ENCODE data around the gene FAM83C. TPM values are rescaled to one million over a fixed set of nuclear protein-coding genes. Genes with fewer than 3 reads are reported as not detected.
A peak's percentile ranks its signal among the peaks of the same experiment; 100 is the strongest.

Gene FAM83C
- total and polyA plus RNA-seq, 2 experiments from 2014 or later: not detected

- no peaks in the 10 kb centered on the region for H4K20me1 ChIP-seq (ENCODE audit: insufficient read depth, poor library complexity, severe bottlenecking)
- H3K27me3 ChIP-seq: no peaks in the 10 kb centered on the region
- H3K79me2 ChIP-seq: no peaks in the 10 kb centered on the region
- no peak overlapping the region for H3K4me3 ChIP-seq
- H3K4me1 ChIP-seq (ENCODE audit: insufficient read depth): peaks cover 17% of the 10 kb centered on the region
- H3K36me3 ChIP-seq (replicated peaks; ENCODE audit: insufficient read depth, low read depth): no peaks in the 10 kb centered on the region
- no peaks in the 10 kb centered on the region for H3K9me3 ChIP-seq (ENCODE audit: low read depth)
- H3K9me2 ChIP-seq (replicated peaks; ENCODE audit: insufficient read depth): no peaks in the 10 kb centered on the region
- TF ChIP-seq CTCF (IDR thresholded peaks at IDR 0.05; ENCODE audit: poor library complexity) (no peak), EZH2phosphoT487 (IDR thresholded peaks at IDR 0.05; ENCODE audit: low read depth, severe bottlenecking, unreplicated experiment) (no peak), EZH2 (IDR thresholded peaks at IDR 0.05; ENCODE audit: borderline replicate concordance) (no peak)
- H2AFZ ChIP-seq: no peak overlapping the region
- no peak for DNase-seq (ENCODE audit: low spot score)
- 87% methylated on average over 2 of the region's 2 CpGs for WGBS (ENCODE audit: low lambda C conversion rate, missing lambda C conversion rate)
- no peak overlapping the region for H3K4me2 ChIP-seq
- H3K27ac ChIP-seq: peak overlapping the region; percentile 52
Observed at GRCh38 chr20:35311409-35311808, 19.2 kb upstream of the FAM83C start.

- 83% methylated on average over 13 of the region's 13 CpGs for WGBS (ENCODE audit: low lambda C conversion rate, missing lambda C conversion rate)
- Histone ChIP-seq H3K27ac (peak overlapping the region; percentile 93), H3K4me2 (no peak overlapping the region), H3K9me3 (ENCODE audit: low read depth) (no peaks in the 10 kb centered on the region), H3K27me3 (no peaks in the 10 kb centered on the region), H3K4me3 (no peak overlapping the region), H3K4me1 (ENCODE audit: insufficient read depth) (peaks cover 46% of the 10 kb centered on the region), H3K9me2 (replicated peaks; ENCODE audit: insufficient read depth) (no peaks in the 10 kb centered on the region), H2AFZ (no peak overlapping the region), H3K36me3 (replicated peaks; ENCODE audit: insufficient read depth, low read depth) (no peaks in the 10 kb centered on the region), H3K79me2 (no peaks in the 10 kb centered on the region), H4K20me1 (ENCODE audit: insufficient read depth, poor library complexity, severe bottlenecking) (no peaks in the 10 kb centered on the region)
- TF ChIP-seq CTCF (IDR thresholded peaks at IDR 0.05; ENCODE audit: poor library complexity): no peak
- no peak for TF ChIP-seq EZH2phosphoT487 (IDR thresholded peaks at IDR 0.05; ENCODE audit: low read depth, severe bottlenecking, unreplicated experiment)
- TF ChIP-seq EZH2 (IDR thresholded peaks at IDR 0.05; ENCODE audit: borderline replicate concordance): no peak
- DNase-seq (ENCODE audit: low spot score): no peak
Observed at GRCh38 chr20:35307666-35308653, 15.7 kb upstream of the FAM83C start.

DNA sequence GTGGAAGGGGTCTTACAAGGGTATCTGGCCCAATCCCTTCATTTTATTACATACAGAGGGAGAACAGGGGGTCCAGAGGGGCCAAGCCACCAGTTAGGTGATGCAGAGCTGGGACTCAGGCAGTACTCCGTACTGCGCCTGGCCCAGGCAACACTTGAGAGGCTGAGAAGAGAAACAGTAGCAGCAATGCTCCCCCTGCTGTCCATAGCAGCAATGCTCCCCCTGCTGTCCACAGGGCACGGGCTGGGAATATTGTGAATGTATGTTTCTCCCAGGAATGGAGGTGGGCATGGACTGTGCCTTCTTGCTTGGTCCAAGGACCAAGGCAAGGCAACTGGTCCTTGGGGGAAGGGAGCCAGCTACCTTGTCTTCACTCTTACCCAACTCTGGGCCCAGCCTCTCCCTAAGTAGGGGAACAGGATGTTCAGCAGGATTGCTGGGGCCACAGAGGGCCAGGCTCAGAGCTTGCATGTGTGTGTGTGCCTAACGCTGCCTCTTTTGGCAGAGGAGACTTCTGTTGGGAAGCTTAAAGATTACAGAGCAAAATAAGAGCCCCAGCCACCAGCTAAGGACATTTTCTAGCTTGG lies 14.8 kb upstream of the FAM83C start:
- no peaks in the 10 kb centered on the region for H4K20me1 ChIP-seq (ENCODE audit: insufficient read depth, poor library complexity, severe bottlenecking)
- H3K36me3 ChIP-seq (replicated peaks; ENCODE audit: insufficient read depth, low read depth): no peaks in the 10 kb centered on the region
- peak; percentile 85 for DNase-seq (ENCODE audit: low spot score)
- H3K79me2 ChIP-seq: no peaks in the 10 kb centered on the region
- peak; percentile 69 for TF ChIP-seq CTCF (IDR thresholded peaks at IDR 0.05; ENCODE audit: poor library complexity)
- no peak for TF ChIP-seq EZH2phosphoT487 (IDR thresholded peaks at IDR 0.05; ENCODE audit: low read depth, severe bottlenecking, unreplicated experiment)
- H3K9me3 ChIP-seq (ENCODE audit: low read depth): no peaks in the 10 kb centered on the region
- H3K27ac ChIP-seq: peak overlapping the region; percentile 93
- peak overlapping the region; percentile 35 for H3K4me2 ChIP-seq
- peaks cover 49% of the 10 kb centered on the region for H3K4me1 ChIP-seq (ENCODE audit: insufficient read depth)
- no peaks in the 10 kb centered on the region for H3K27me3 ChIP-seq
- WGBS (ENCODE audit: low lambda C conversion rate, missing lambda C conversion rate): 42% methylated on average over 4 of the region's 4 CpGs
- no peak overlapping the region for H3K4me3 ChIP-seq
- H2AFZ ChIP-seq: no peak overlapping the region
- no peaks in the 10 kb centered on the region for H3K9me2 ChIP-seq (replicated peaks; ENCODE audit: insufficient read depth)
